Activated naive CD8-positive, alpha-beta T cell (primary cell): ENCODE results near the gene AKR1B15.
"Not testable (repeated sequence)": the region's sequence is repeated elsewhere in the genome, so short reads cannot be mapped to it uniquely, and the experiment has no call there.

Source experiments
- H3K27ac Mint-ChIP-seq: one replicate; pipeline ENCODE4 v1.8.0; 2021; ENCODE audit warnings: mixed read lengths
- H3K27me3 Mint-ChIP-seq: one replicate; pipeline ENCODE4 v1.8.0; 2021; ENCODE audit warnings: mixed read lengths
- H3K36me3 Mint-ChIP-seq: one replicate; pipeline ENCODE4 v1.8.0; 2021; ENCODE audit warnings: mixed read lengths
- H3K4me1 Mint-ChIP-seq: one replicate; pipeline ENCODE4 v1.8.0; 2021; ENCODE audit warnings: low read depth, mixed read lengths
- H3K4me3 Mint-ChIP-seq: one replicate; pipeline ENCODE4 v1.8.0; 2021; ENCODE audit warnings: mild to moderate bottlenecking, mixed read lengths
- H3K9me3 Mint-ChIP-seq: one replicate; pipeline ENCODE4 v1.8.0; 2021; ENCODE audit warnings: low read depth, mixed read lengths

The AKR1B15 gene

GRCh38 chr7:134565643-134566136 is 16.8 kb downstream of the AKR1B15 start:
- H3K4me3 Mint-ChIP-seq: no peak overlapping the region
- peaks cover 10% of the 10 kb centered on the region for H3K4me1 Mint-ChIP-seq
- H3K36me3 Mint-ChIP-seq: peaks cover 6% of the 10 kb centered on the region
- peaks cover 12% of the 10 kb centered on the region for H3K9me3 Mint-ChIP-seq
- no peak overlapping the region for H3K27ac Mint-ChIP-seq
- H3K27me3 Mint-ChIP-seq: peaks cover 7% of the 10 kb centered on the region

GRCh38 chr7:134567368-134567767 is 18.5 kb downstream of the AKR1B15 start:
- H3K27me3 Mint-ChIP-seq: peaks cover 7% of the 10 kb centered on the region
- H3K27ac Mint-ChIP-seq: no peak overlapping the region
- peaks cover 3% of the 10 kb centered on the region for H3K4me1 Mint-ChIP-seq
- H3K4me3 Mint-ChIP-seq: no peak overlapping the region
- H3K36me3 Mint-ChIP-seq: peaks cover 6% of the 10 kb centered on the region
- peaks cover 12% of the 10 kb centered on the region for H3K9me3 Mint-ChIP-seq

- not testable (repeated sequence) for H3K36me3 Mint-ChIP-seq, H3K9me3 Mint-ChIP-seq, H3K4me1 Mint-ChIP-seq, H3K4me3 Mint-ChIP-seq, H3K27ac Mint-ChIP-seq, H3K27me3 Mint-ChIP-seq
Measured at GRCh38 chr7:134569962-134570361, 21.1 kb downstream of the AKR1B15 start.

GRCh38 chr7:134571101-134571500 is 22.2 kb downstream of the AKR1B15 start:
- Mint-ChIP-seq H3K27ac (no peak overlapping the region), H3K27me3 (peaks cover 6% of the 10 kb centered on the region), H3K4me1 (no peaks in the 10 kb centered on the region), H3K36me3 (peaks cover 6% of the 10 kb centered on the region), H3K4me3 (no peak overlapping the region), H3K9me3 (peaks cover 5% of the 10 kb centered on the region)

GRCh38 chr7:134571746-134572461 is 23.0 kb downstream of the AKR1B15 start:
- no peak overlapping the region for H3K4me3 Mint-ChIP-seq
- no peaks in the 10 kb centered on the region for H3K4me1 Mint-ChIP-seq
- H3K27ac Mint-ChIP-seq: no peak overlapping the region
- H3K27me3 Mint-ChIP-seq: peaks cover 5% of the 10 kb centered on the region
- H3K9me3 Mint-ChIP-seq: peaks cover 5% of the 10 kb centered on the region
- peaks cover 6% of the 10 kb centered on the region for H3K36me3 Mint-ChIP-seq

- peaks cover 5% of the 10 kb centered on the region for H3K27me3 Mint-ChIP-seq
- peaks cover 6% of the 10 kb centered on the region for H3K36me3 Mint-ChIP-seq
- H3K9me3 Mint-ChIP-seq: peaks cover 5% of the 10 kb centered on the region
- no peak overlapping the region for H3K4me3 Mint-ChIP-seq
- H3K27ac Mint-ChIP-seq: no peak overlapping the region
- H3K4me1 Mint-ChIP-seq: no peaks in the 10 kb centered on the region
Measured at GRCh38 chr7:134574322-134574721, 25.4 kb downstream of the AKR1B15 start.

- no peak overlapping the region for H3K4me3 Mint-ChIP-seq
- peaks cover 6% of the 10 kb centered on the region for H3K27me3 Mint-ChIP-seq
- no peaks in the 10 kb centered on the region for H3K9me3 Mint-ChIP-seq
- H3K36me3 Mint-ChIP-seq: no peaks in the 10 kb centered on the region
- no peaks in the 10 kb centered on the region for H3K4me1 Mint-ChIP-seq
- no peak overlapping the region for H3K27ac Mint-ChIP-seq
Measured at GRCh38 chr7:134584290-134584689, 35.4 kb downstream of the AKR1B15 start.

GRCh38 chr7:134585897-134586296 is 37.0 kb downstream of the AKR1B15 start:
- Mint-ChIP-seq H3K27me3 (peaks cover 6% of the 10 kb centered on the region), H3K27ac (no peak overlapping the region), H3K4me1 (no peaks in the 10 kb centered on the region), H3K4me3 (no peak overlapping the region), H3K36me3 (no peaks in the 10 kb centered on the region), H3K9me3 (no peaks in the 10 kb centered on the region)

- H3K4me1 Mint-ChIP-seq: no peaks in the 10 kb centered on the region
- peaks cover 3% of the 10 kb centered on the region for H3K36me3 Mint-ChIP-seq
- peaks cover 12% of the 10 kb centered on the region for H3K9me3 Mint-ChIP-seq
- H3K4me3 Mint-ChIP-seq: no peak overlapping the region
- H3K27me3 Mint-ChIP-seq: peaks cover 3% of the 10 kb centered on the region
- no peak overlapping the region for H3K27ac Mint-ChIP-seq
Measured at GRCh38 chr7:134587750-134588149, 38.8 kb downstream of the AKR1B15 start.

- Mint-ChIP-seq H3K9me3 (peaks cover 16% of the 10 kb centered on the region), H3K4me1 (no peaks in the 10 kb centered on the region), H3K27me3 (no peaks in the 10 kb centered on the region), H3K27ac (no peak overlapping the region), H3K4me3 (no peak overlapping the region), H3K36me3 (peaks cover 3% of the 10 kb centered on the region)
Measured at GRCh38 chr7:134589491-134589941, 40.6 kb downstream of the AKR1B15 start.

GRCh38 chr7:134593530-134594392 is 44.9 kb downstream of the AKR1B15 start:
- H3K4me1 Mint-ChIP-seq: no peaks in the 10 kb centered on the region
- peaks cover 4% of the 10 kb centered on the region for H3K27me3 Mint-ChIP-seq
- peaks cover 5% of the 10 kb centered on the region for H3K36me3 Mint-ChIP-seq
- H3K4me3 Mint-ChIP-seq: no peak overlapping the region
- no peak overlapping the region for H3K27ac Mint-ChIP-seq
- H3K9me3 Mint-ChIP-seq: peaks cover 16% of the 10 kb centered on the region

- no peak overlapping the region for H3K4me3 Mint-ChIP-seq
- H3K36me3 Mint-ChIP-seq: peaks cover 9% of the 10 kb centered on the region
- H3K9me3 Mint-ChIP-seq: peaks cover 20% of the 10 kb centered on the region
- no peak overlapping the region for H3K27ac Mint-ChIP-seq
- no peaks in the 10 kb centered on the region for H3K4me1 Mint-ChIP-seq
- peaks cover 8% of the 10 kb centered on the region for H3K27me3 Mint-ChIP-seq
Measured at GRCh38 chr7:134594877-134595276, 46.0 kb downstream of the AKR1B15 start.

- peaks cover 13% of the 10 kb centered on the region for H3K27me3 Mint-ChIP-seq
- no peak overlapping the region for H3K27ac Mint-ChIP-seq
- no peaks in the 10 kb centered on the region for H3K4me1 Mint-ChIP-seq
- H3K4me3 Mint-ChIP-seq: no peak overlapping the region
- H3K9me3 Mint-ChIP-seq: peaks cover 4% of the 10 kb centered on the region
- H3K36me3 Mint-ChIP-seq: peaks cover 6% of the 10 kb centered on the region
Measured at GRCh38 chr7:134599371-134599770, 50.5 kb downstream of the AKR1B15 start.

- no peak overlapping the region for H3K4me3 Mint-ChIP-seq
- peaks cover 1% of the 10 kb centered on the region for H3K4me1 Mint-ChIP-seq
- no peak overlapping the region for H3K27ac Mint-ChIP-seq
- peaks cover 19% of the 10 kb centered on the region for H3K27me3 Mint-ChIP-seq
- H3K9me3 Mint-ChIP-seq: peaks cover 4% of the 10 kb centered on the region
- H3K36me3 Mint-ChIP-seq: peaks cover 6% of the 10 kb centered on the region
Measured at GRCh38 chr7:134601459-134601858, 52.5 kb downstream of the AKR1B15 start.

GRCh38 chr7:134602881-134603451 is 54.1 kb downstream of the AKR1B15 start:
- Mint-ChIP-seq H3K9me3 (peaks cover 4% of the 10 kb centered on the region), H3K36me3 (peaks cover 6% of the 10 kb centered on the region), H3K27me3 (peaks cover 24% of the 10 kb centered on the region), H3K4me3 (no peak overlapping the region), H3K4me1 (peaks cover 3% of the 10 kb centered on the region), H3K27ac (no peak overlapping the region)
